Smooth muscle cell (in vitro differentiated cells): ENCODE data around the gene SLCO4A1. TPM values are rescaled to one million over a fixed set of nuclear protein-coding genes. Genes with fewer than 3 reads are reported as not detected.

Experiments
- DNase-seq: peaks from one replicate; lab custom pipeline; 2025; ENCODE audit not compliant: unreplicated experiment; lab: John Stamatoyannopoulos, UW
- H2AFZ ChIP-seq: fragments of 200-600 bp; sonication (generic); 2 replicates; pipeline ENCODE4 v1.6.0; 2016; ENCODE audit warnings: antibody characterized with exemption, low read depth, mild to moderate bottlenecking
- H3F3A ChIP-seq: fragments of 200-600 bp; sonication (generic); 2 replicates; pipeline ENCODE4 v1.6.0; 2017; ENCODE audit warnings: antibody characterized with exemption, low read depth
- H3K27ac ChIP-seq: fragments of 200-600 bp; sonication (generic); 2 replicates; pipeline ENCODE4 v1.5.1; 2016; ENCODE audit warnings: low read depth, mild to moderate bottlenecking
- H3K27me3 ChIP-seq: fragments of 200-600 bp; sonication (generic); 2 replicates; pipeline ENCODE4 v1.6.1; 2016; ENCODE audit warnings: low read depth, mild to moderate bottlenecking
- H3K36me3 ChIP-seq: fragments of 200-600 bp; sonication (generic); 2 replicates; pipeline ENCODE4 v1.5.1; 2016; ENCODE audit warnings: low read depth
- H3K4me1 ChIP-seq: fragments of 200-600 bp; sonication (generic); 2 replicates; pipeline ENCODE4 v1.5.1; 2016; ENCODE audit warnings: low read depth
- H3K4me2 ChIP-seq: fragments of 200-600 bp; sonication (generic); 2 replicates; pipeline ENCODE4 v1.6.0; 2016; ENCODE audit warnings: mild to moderate bottlenecking
- H3K4me3 ChIP-seq: fragments of 200-600 bp; sonication (generic); 2 replicates; pipeline ENCODE4 v1.5.1; 2016; ENCODE audit warnings: mild to moderate bottlenecking
- H3K79me2 ChIP-seq: fragments of 200-600 bp; sonication (generic); 2 replicates; pipeline ENCODE4 v1.6.0; 2016; ENCODE audit warnings: low read depth, mild to moderate bottlenecking
- H3K9ac ChIP-seq: fragments of 200-600 bp; sonication (generic); 2 replicates; pipeline ENCODE4 v1.6.0; 2016; ENCODE audit warnings: low read depth
- H3K9me3 ChIP-seq: fragments of 200-600 bp; sonication (generic); replicated peaks from 2 replicates; pipeline ENCODE4 v1.5.1; 2016; ENCODE audit warnings: low read depth
- H4K20me1 ChIP-seq: fragments of 200-600 bp; sonication (generic); 2 replicates; pipeline ENCODE4 v1.6.0; 2016; ENCODE audit warnings: low read depth
- CTCF ChIP-seq: fragments of 200-600 bp; sonication (generic); IDR thresholded peaks from 2 replicates; pipeline ENCODE4 v1.5.1; 2017; ENCODE audit warnings: borderline replicate concordance, mild to moderate bottlenecking, antibody characterized with exemption; ENCODE audit not compliant: insufficient read depth, poor library complexity, severe bottlenecking
- WGBS: methylation state at CpG from one replicate; pipeline ENCODE4 v1.1.7; 2016; ENCODE audit warnings: low lambda C conversion rate; 5-methylcytosine and 5-hydroxymethylcytosine counted together
- polyA plus RNA-seq: library from polyadenylated mRNA; unstranded; fragments of >200 nt; fragmentation: Nextera tagmentation; extraction: Ambion mirVana; gene quantifications from 2 replicates; pipeline ENCODE4 v1.2.1, GENCODE V29; 2016
- total RNA-seq: library from RNA; depleted of rRNA; stranded (reverse); fragments of >200 nt; gene quantifications from 2 replicates; pipeline ENCODE4 v1.2.3, GENCODE V29; 2014

The SLCO4A1 gene
- total and polyA plus RNA-seq, 2 experiments from 2014 or later: 0.81 to 1.4 TPM

GRCh38 chr20:62667530-62668440, 25.5 kb downstream of the SLCO4A1 start:
- Histone ChIP-seq H3K27me3 (no peaks in the 10 kb centered on the region), H4K20me1 (no peaks in the 10 kb centered on the region), H2AFZ (no peak overlapping the region), H3F3A (no peaks in the 10 kb centered on the region), H3K9me3 (no peaks in the 10 kb centered on the region), H3K36me3 (no peaks in the 10 kb centered on the region), H3K4me2 (no peak overlapping the region), H3K9ac (no peak overlapping the region), H3K4me1 (no peaks in the 10 kb centered on the region), H3K79me2 (no peaks in the 10 kb centered on the region), H3K27ac (no peak overlapping the region), H3K4me3 (no peak overlapping the region)
- WGBS: 87% methylated on average over 30 of the region's 30 CpGs
- no peak for TF ChIP-seq CTCF
- no peak for DNase-seq

GRCh38 chr20:62668441-62669027, 26.2 kb downstream of the SLCO4A1 start:
- no peaks in the 10 kb centered on the region for H4K20me1 ChIP-seq
- peak; percentile 84 for TF ChIP-seq CTCF
- H3K9me3 ChIP-seq: no peaks in the 10 kb centered on the region
- DNase-seq: peak; percentile 33
- no peaks in the 10 kb centered on the region for H3K4me1 ChIP-seq
- H3K9ac ChIP-seq: no peak overlapping the region
- H3K4me3 ChIP-seq: no peak overlapping the region
- 58% methylated on average over 13 of the region's 13 CpGs for WGBS
- no peaks in the 10 kb centered on the region for H3K36me3 ChIP-seq
- peak overlapping the region; percentile 57 for H2AFZ ChIP-seq
- no peak overlapping the region for H3K27ac ChIP-seq
- no peaks in the 10 kb centered on the region for H3F3A ChIP-seq
- H3K4me2 ChIP-seq: no peak overlapping the region
- no peaks in the 10 kb centered on the region for H3K27me3 ChIP-seq
- H3K79me2 ChIP-seq: no peaks in the 10 kb centered on the region

GRCh38 chr20:62669249-62669648, 26.9 kb downstream of the SLCO4A1 start:
- Histone ChIP-seq H3K79me2 (no peaks in the 10 kb centered on the region), H3F3A (no peaks in the 10 kb centered on the region), H4K20me1 (no peaks in the 10 kb centered on the region), H3K27me3 (no peaks in the 10 kb centered on the region), H3K36me3 (no peaks in the 10 kb centered on the region), H3K4me2 (no peak overlapping the region), H3K9ac (no peak overlapping the region), H3K9me3 (no peaks in the 10 kb centered on the region), H3K4me3 (no peak overlapping the region), H3K4me1 (no peaks in the 10 kb centered on the region), H3K27ac (no peak overlapping the region), H2AFZ (no peak overlapping the region)
- WGBS: 87% methylated on average over 10 of the region's 10 CpGs
- DNase-seq: no peak
- no peak for TF ChIP-seq CTCF
